ENCODE measurements around the gene RPS6KA2. TPM values are rescaled to one million over a fixed set of nuclear protein-coding genes. Genes with fewer than 3 reads are reported as not detected.

The RPS6KA2 gene
- total RNA-seq, 1 donor from 2014 or later, result 103 TPM

DNA sequence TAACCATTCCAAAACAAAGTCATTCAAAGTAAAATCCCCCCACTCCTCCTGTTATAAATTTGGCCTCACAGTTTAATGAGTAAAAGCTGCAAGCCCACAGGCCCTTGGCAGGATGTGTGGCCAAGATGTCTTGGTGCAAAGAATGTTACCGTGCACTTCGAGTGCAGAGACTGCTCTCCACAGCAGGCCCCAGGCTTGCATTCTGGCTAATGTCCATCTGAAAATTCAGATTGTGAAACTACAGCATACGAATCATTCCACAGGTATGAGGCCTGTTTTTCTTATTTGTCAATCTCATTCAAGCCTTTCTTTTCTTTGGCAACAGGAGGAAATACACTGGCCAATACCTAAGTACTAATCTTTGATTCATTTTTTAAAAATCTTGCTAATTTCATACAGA, 7.1 kb downstream of the RPS6KA2 start:
- no peak for DNase-seq (ENCODE audit: low spot score)
- intact Hi-C loops (cut with DNase I), result no loop called here

DNA sequence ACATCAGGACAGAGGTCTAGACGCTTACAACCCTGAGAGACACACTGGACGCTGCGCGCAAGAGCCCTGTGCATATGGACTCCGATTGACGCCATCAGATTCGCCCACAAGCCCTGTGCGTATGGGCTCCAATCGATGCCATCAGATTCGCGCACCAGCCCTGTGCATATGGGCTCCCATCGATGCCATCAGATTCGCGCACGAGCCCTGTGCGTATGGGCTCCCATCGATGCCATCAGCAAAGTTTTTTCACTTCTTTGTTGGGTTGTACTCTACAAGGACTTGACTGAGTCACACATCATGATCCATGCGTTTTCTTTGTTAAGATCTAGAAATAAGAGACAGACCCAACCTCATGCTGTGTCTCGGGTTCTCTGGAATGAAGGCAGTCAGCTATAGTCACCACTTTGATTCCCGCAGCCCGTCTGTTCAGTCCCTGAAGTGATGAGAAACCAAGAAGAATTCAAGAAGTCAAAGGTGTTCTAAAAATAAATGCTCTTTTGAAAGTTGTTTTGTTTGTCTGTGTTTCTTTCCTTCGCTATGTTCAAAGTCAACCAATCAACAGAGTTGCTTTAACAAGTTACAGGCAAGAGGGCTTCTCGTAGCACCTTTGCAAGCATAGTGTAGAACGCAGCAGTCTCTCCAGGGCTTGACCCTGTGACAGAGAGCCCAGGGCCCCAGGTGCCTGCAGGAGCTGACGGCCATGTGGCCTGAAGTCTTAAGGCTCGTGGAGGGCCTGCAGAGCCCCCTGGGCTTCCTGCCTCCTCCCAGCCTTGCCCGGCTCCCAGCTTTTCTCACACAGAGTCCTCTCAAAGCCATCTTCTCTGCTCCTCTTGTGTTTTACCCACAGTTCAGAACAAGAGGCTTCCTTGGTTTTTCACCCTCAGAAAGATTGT, 7.9 kb downstream of the RPS6KA2 start:
- DNase-seq (ENCODE audit: low spot score), result no peak
- intact Hi-C loops (cut with DNase I), result no loop called here

DNA sequence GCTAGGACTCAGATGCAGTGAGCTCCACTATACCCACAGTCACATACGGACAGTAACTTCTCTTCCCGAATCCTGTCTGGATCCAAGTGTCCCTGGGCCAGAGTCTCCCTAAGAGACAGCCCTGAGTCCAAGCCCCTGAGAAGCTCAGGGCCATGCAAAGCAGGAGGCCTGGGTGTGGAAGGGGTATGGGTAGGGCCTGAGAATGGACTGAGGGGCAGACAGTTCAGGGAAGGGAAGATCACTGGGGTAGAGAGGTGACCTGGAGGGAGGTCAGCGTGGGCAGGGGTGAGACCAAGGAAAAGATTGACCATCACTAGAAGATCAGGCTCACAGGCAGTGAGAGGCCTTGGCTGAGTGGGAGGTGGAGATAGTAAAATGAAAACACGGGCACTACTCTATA, 8.8 kb downstream of the RPS6KA2 start:
- no peak for DNase-seq (ENCODE audit: low spot score)
- intact Hi-C loops (cut with DNase I), result no loop called here

DNA sequence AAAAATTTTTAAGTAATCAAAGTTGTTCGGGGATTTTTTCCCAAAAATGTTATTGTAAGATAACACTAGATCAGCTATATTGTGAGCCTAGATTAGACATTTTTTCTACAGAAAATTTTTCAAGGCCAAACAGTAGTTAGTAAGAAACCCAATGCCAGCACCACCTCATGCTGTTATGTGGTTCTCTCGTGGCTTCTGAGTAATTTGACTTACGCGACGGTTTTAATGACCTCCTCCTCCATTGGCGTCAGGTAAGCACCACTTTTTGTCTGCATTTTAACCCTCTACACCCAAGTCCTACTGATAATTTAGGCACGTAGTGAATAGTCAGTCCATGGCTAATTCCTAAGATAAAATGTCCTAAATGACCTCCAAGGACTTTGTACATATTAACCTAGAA, 9.7 kb downstream of the RPS6KA2 start:
- no peak for DNase-seq (ENCODE audit: low spot score)
- intact Hi-C loops (cut with DNase I), result no loop called here

DNA sequence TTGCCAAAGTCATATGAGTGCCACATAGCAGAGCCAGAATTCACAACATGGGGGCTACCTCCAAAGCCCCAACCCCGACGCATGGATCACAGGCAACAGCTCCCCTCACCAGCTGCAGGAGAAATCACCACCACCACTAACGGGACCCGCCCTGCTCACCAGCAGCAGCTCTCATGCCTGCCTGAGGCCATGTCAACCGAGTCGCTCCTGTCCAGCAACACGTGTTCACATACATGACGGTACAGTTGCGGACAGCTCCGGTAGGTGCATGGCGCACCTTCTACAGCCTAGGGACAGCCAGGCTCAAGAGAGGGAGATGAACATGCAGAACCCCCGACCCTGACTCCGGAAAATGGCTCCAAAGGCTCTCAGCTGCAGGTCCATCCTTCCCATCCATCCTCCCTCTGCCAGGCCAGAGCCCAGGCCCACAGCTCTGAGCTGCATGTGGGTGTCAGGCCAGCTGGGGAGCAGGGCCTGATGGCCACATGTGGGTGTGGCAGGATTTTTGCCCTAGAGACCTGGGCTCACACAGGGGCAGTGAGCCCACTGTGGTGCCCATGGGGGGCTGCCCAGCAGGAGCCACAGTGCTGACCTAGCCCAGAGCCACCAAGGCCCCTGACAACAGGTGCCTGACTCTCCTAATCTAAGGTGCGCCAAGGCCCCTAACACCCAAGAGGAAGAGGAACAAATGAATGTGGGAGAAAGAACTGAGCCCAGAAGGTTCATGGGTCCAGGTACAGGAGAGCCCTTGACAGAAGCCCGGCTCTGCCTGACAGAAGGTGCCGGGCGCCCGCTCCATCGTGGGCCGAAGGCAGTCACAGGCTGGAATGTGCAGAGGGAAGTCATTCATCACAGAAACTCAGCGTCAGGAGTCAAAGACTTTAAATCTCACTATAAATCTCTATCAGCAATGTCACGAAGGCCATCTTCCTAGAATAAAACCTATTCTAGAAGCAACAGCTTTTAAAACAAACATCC, 10.5 kb downstream of the RPS6KA2 start:
- intact Hi-C loops (cut with DNase I), result no loop called here
- no peak for DNase-seq (ENCODE audit: low spot score)

DNA sequence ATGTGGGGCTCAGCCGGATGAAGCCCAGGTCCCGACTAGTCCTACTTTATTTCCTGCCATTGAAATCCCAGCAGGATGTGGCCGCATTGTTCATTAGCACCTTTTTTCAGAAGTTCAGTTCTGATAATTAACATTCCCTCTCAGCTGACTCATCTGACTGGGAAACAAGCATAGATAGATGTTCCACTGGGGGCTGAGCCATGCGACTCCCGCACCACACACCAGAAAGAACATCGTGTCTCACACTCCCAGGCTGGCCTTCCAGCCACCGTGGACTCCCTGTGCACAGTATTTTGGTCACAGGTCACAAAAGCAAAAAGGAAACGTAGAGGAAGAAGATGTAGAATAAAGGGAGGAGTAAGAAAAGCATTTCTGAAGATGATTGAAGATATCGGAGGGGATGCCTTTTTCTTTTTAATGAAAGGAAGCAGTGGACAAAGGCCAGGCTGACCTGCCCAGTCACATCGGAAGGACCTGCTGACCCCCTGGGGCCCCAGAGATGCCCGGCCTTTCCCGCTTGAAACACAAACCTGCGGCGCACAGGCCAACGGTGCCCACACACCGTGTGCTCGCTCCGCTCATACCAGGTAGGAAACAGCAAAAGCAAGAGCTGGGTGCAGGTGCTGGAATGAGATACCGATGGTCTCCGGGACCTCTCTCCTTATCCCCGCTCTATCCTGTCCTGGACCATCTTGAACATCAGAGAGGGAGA, 11.8 kb downstream of the RPS6KA2 start:
- DNase-seq (ENCODE audit: low spot score), result no peak

DNA sequence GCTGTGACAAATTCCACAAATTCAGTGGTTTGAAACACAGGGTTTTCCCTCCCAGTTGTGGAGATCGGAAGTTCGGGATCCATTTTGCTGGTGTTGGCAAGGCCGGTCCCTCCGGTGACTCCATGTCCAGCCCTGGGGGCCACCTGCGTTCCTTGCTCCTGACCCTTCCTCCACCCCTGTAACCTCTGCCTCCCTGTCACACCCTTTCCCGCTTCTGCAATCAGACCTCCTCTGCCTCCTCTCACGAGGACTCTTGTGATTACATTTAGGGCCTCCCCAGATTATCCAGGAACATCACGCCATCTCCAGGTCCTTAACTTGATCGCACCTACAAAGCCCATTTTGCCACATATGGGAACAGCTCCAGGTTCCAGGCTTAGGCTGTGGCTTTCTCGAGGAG, 12.5 kb downstream of the RPS6KA2 start:
- no peak for DNase-seq (ENCODE audit: low spot score)
- intact Hi-C loops (cut with DNase I), result loop anchor here (5.0 kb wide), 1 partner anchor 37 kb away; no protein-coding TSS in a partner anchor

More for the DNA sequence above, 11.8 kb downstream of the RPS6KA2 start:
- intact Hi-C loops (cut with DNase I), result no loop called here

DNA sequence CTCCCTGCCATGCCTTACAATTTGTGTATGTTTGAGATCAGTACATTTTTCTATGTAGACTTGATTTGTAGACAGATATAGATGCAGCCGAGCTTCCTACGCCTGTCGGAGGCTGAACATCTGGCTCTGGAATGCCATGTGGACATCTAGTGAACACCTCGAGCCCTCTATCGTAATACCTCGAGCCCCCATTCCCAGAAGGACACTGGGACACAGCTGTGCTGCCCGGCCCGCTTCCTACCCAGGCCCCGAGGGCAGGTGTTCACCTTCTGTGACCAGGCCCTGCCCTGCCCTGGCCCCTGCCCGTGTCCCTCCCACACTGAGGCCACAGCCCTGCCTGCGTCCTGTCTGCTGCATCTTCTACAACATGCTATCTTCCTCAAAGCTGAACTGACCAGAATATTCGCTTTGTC, 12.9 kb downstream of the RPS6KA2 start:
- intact Hi-C loops (cut with DNase I), result loop anchor here (5.0 kb wide), 1 partner anchor 37 kb away; no protein-coding TSS in a partner anchor
- no peak for DNase-seq (ENCODE audit: low spot score)

DNA sequence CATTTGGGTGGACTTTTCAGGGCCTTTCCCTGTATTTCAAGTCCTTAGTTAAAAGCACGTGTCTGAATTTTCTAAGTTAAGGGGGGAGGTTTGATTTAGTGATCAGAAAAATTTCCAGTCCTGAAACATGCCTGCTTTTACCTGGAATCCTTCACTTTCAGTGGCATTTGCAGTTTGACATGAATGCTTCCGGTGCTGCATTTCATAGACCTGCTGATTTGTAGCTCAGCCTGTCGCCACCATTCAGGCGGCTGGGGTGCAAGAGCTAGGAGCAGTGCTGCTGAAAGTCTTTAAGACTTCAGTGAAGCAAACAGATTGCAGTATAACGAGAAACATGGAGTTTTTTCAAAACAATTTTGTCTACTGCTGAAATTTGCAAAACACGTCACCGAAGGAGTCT, 14.0 kb downstream of the RPS6KA2 start:
- DNase-seq (ENCODE audit: low spot score), result no peak
- intact Hi-C loops (cut with DNase I), result loop anchor here (5.0 kb wide), 1 partner anchor 36 kb away; no protein-coding TSS in a partner anchor

DNA sequence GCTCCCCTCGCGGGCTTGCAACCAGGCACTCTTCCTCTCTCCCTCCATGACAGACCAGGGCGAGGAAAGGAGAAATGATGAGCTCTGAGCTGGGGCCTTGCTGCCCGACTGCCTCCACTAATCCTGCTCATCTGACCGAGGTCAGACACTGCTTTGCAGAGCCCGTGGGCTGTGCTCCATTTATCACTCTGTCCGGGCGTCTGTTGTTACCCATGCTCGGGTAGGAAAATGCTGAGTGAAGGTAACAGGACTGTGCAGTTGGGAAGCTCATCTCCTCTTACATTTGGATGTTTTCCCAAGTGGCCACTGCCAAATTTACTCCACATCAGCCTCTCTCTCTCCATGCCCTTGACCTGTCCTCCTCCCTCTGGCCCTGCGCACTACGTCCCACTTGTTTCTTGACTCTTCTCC, 14.6 kb downstream of the RPS6KA2 start:
- intact Hi-C loops (cut with DNase I), result loop anchor here (5.0 kb wide), 1 partner anchor 35 kb away; no protein-coding TSS in a partner anchor
- no peak for DNase-seq (ENCODE audit: low spot score)

DNA sequence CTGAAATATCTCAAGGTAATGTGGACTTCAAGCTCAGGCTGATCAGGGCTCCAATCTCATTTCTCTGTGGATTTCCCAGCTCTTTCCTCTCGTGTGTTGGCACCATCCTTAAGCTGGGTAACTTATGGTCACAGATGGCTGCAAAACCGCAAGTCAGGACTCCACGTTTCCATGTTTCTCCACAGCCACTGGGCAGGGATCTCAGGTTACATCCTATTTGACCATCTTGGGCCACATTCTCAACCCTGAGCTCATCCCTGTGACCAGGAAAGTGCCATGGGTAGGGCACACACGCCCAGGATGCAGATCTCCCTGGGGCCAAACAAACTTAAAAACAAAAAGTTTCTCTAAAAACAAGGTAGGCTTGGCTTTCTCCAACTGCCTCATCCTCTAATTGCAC, 15.4 kb downstream of the RPS6KA2 start:
- DNase-seq (ENCODE audit: low spot score), result no peak
- intact Hi-C loops (cut with DNase I), result loop anchor here (5.0 kb wide), 1 partner anchor 34 kb away; no protein-coding TSS in a partner anchor

DNA sequence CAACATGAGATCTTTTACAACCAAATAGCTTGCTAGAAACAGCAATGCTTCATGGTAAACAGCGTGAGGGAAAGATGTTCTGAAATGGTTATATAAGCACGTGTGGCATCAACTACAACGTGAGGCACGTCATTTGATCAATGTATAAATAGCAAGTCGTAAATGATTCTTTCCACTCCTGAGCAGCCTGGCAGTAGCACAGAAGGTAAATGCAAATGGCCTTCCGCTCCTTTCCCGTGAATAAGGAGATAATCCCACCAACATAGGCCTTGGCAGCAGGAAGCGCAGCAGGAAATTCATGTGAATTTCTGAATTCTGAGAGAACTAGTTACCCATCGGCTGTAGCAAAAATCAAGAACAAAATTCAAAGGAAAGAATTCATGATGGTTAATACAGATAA, 17.0 kb downstream of the RPS6KA2 start:
- no peak for DNase-seq (ENCODE audit: low spot score)
- intact Hi-C loops (cut with DNase I), result loop anchor here (5.0 kb wide), 1 partner anchor 33 kb away; no protein-coding TSS in a partner anchor

DNA sequence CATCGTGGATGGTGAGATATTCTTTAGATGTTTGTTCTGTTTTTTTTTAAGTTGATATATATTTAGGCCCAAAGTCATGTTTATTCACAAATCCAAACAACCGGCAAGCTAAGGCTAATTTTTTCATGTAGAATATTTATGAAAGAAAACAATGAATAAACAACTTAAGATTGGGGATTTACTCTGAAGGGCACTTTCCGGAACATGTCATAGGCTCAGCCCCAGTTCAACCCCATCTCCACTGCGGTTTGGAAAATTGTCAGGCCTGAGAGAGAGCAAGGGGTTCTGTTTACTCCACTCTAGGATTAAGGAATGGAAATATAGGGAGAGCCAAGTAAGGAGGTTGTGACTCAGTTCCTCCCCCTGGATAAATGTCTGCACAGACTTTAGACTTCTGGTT, 18.3 kb downstream of the RPS6KA2 start:
- no peak for DNase-seq (ENCODE audit: low spot score)
- intact Hi-C loops (cut with DNase I), result no loop called here

DNA sequence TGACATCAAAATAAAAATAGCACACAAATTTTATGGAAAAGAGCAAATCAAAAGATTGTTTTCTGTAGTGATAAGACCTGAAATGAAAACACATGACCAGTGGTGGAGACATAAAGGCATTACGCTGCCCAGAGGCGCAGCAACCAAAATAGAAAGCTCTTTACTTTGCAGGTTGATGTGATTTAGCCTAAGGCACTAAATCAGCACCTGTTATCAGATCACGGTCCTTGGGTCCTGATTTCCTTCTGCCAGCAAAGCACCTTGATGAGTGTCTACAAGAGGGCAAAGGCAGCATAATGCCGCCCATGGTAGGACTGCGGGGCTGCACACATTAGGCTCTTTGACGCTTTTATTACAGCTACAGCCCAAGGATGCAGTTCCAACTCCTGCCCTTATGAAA, 21.3 kb downstream of the RPS6KA2 start:
- no peak for DNase-seq (ENCODE audit: low spot score)
- intact Hi-C loops (cut with DNase I), result no loop called here

DNA sequence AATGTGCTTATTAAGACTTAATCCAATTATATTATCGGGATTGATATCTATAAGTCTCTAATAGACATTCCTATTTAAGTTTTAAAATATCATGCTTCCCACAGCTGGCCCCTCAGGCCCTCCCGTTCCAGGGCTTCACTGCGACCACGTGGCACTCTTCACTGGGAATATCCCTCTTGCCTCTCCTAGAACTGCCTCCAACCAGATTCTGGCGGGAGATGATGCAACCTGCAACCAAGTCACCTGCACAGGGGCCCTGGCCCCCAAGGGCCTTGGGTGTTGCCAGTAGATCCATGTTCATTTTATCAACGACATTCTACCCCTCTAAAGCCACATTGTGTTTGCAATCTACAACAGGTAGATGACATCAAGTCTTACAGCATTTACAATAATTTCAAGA, 22.1 kb downstream of the RPS6KA2 start:
- intact Hi-C loops (cut with DNase I), result no loop called here
- DNase-seq (ENCODE audit: low spot score), result no peak

DNA sequence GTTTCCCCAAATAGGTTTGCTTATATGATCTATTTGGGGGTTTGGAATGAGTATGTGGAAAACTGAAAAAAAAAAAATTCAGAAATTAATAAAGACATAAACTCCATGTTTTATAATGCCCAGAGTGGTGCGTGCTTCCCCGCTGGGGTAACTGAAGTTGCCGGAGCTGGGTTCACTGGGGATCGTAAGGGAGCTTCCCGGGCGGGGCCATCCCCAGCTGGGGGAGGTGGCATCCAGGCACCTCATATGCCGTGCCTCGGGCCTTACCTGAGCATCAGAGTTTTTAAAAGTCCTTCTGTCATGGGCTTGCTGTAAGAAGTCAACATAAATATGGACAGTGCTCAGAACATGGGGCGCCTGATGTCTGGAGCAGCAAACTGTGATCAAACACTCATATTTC, 22.7 kb downstream of the RPS6KA2 start:
- intact Hi-C loops (cut with DNase I), result no loop called here
- DNase-seq (ENCODE audit: low spot score), result no peak

DNA sequence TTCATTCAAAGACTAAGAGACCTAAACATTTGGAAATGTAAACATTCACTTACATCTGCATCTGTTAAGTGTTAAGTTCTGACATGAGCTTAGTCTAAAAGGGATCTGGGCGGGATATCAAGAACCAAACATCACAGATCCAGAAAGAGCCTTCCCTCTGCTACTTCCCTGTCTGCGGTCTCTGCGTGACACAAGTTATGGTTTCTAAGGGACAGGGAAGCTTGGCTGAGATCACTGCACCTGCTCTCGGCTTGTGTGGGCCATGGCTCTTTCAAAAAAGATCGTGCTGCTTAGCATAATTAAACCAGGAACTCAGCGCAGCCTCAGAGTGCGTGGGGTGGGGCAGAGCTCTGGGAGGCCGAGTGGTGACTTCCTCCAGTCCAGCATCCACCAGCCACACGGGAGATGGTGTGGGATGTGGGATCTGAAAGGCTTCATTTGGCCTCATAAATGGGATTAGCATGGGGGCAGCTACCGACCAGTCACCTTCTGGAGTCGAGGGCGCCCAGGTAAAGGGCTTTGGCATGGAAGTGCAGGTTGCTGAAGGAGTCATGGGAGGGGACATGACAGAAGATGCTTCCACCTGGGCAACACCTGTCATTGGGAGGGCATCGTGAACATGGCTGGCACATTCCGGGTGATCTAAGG, 23.9 kb downstream of the RPS6KA2 start:
- intact Hi-C loops (cut with DNase I), result no loop called here
- no peak for DNase-seq (ENCODE audit: low spot score)

DNA sequence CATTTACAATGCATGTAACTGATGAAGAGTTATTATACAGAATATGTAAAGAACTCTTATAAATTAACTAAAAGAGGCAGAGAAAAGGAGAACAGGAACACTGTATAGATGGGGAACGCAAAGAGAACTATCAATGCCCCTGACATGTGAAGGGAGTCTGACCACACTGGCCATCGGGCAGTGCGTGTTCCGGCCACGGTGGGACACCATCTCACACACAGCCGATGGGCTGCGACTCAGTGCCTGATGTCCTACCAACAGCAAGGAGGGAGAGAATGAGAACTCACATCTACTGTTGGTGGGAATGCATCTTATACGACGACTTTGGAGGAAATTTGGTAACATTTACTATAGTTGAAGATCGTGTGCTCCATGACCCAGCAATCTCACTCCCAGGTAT, 25.1 kb downstream of the RPS6KA2 start:
- intact Hi-C loops (cut with DNase I), result no loop called here
- no peak for DNase-seq (ENCODE audit: low spot score)

DNA sequence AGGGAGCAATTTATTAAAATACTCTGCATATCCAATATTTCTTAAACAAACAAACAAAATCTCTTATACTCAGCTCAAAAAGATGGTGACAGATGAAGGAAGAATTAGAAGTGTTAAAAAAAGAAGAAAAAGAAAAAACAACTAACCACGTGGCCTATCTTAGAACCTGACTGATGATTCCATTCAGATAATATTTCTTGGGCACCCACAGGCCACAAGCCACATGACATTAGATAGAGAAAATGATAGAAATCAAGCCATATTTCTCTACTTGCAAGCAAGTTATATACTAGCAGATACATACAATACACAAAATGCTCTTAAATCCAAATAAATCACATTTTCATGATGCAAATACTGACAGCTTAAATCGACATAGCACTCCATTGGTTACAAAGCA, 26.1 kb downstream of the RPS6KA2 start:
- DNase-seq (ENCODE audit: low spot score), result no peak
- intact Hi-C loops (cut with DNase I), result no loop called here
